Stimulated activated CD8-positive, alpha-beta memory T cell treated with anti-CD3 and anti-CD28 coated beads, Interleukin-12 subunit alpha, Interleukin-12 subunit beta, amount 100 ng/mL, for 1 hour (primary cell): ENCODE measurements around the gene SCAMP3.
"Not testable (repeated sequence)": the region's sequence is repeated elsewhere in the genome, so short reads cannot be mapped to it uniquely, and the experiment has no call there.

Experiments
- DNase-seq: peaks from one replicate; pipeline ENCODE4 v3.0.0-alpha.2; 2020; ENCODE audit warnings: low read depth

SCAMP3 gene

DNA sequence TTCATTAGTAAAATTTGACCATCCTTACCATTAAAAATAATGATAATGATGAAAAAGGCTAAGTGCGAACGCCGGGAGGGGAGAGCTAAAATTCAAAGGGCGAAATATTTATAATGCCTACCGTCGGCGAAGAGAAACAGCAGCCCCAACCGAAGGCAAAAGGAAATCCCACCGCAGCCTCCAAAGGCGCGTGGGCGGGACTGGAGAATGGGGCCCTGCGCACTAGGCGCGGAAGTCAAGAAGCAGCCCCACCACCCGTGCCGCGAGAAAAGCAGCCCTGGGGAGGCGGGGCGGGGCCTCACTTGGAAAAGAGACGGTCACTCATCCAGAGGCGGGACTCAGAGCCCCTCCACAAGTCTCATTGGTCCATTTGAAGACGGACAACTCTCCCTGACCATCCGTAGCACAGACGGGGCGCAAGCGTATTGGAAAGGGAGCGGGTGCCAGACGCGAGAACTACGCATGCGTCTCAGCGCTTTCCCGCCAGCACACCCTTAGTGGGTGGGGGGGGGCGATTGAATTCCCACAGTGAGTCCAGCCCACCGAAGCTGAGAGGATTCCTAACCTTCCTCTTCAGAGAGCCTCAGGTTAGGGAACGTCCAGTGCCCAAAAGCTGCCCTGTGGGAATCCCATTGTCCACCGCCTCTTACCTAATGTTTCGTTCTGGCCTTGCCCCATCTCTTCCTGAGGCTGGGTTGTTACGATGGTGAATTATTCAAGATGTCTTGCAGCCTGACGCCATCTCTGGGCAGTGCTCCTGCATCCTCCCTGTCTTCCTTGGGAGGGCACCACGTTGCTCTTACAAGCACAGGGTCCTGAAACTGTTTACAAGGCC is 34.7 kb downstream of the SCAMP3 start:
- peak; percentile 96 for DNase-seq

- no peak for DNase-seq
Measured at GRCh38 chr1:155226910-155227260, 35.3 kb downstream of the SCAMP3 start.

DNA sequence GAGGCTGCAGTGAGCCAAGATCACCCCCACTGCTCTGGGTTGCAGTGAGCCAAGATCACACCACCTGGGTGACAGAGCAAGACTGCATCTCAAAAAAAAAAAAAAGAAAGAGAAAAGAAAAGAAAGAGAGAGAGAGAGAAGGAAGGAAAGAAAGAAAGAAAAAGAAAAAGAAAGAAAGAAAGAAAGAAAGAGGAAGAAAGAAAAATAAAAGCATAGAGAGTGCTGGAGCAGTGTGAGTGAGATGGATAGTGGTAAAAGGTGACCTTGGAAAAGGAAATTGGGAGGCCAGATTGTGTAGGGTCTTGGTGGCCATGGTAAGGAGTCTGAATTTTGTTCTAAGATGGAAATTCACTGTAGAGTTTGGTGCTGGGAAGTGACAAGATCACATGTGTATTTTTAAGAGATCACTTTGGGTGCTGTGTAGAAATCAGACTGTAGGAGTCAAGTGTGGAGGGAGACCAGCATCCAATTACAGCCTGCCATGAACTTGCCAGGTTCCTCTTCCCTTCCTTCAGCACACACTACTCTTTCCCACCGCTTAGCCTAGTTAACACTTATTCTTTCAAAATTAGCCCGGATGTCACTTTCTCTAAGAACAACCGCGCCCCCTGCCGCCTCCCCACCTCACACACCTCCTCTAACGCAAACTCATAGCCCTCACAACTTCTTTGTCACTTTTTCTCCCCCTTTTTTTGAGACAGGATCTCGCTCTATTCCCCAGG is 35.8 kb downstream of the SCAMP3 start:
- peak; percentile 67 for DNase-seq

DNA sequence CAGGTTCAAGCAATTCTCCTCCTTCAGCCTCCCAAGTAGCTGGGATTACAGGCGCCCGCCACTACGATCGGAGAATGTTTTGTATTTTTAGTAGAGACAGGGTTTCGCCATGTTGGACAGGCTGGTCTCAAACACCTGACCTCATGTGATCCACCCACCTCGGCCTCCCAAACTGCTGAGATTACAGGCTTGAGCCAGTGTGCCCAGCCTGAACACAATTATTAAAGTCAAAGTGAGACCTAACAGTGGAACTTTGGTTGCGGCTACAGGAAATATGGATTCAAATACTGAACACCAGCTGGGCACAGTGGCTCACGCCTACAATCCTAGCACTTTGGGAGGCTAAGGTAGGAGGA is 36.8 kb downstream of the SCAMP3 start:
- DNase-seq, result not testable (repeated sequence)

DNA sequence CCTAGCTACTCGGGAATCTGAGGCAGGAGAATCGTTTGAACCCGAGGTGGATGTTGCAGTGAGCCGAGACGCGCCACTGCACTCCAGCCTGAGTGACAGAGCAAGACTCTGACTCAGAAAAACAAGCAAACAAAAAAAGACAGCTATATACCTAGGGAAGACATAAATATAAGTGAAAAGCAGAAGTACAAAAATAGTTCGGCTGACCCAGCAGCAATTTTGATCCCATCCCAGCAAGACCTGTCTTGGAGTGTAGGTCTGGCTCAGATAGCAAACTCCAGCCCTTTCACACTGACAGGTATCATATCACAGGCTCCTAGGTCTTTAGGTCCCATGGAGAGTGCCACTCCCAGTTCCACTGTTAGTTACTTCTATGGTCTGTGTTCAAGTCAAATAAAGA is 39.1 kb downstream of the SCAMP3 start:
- no peak for DNase-seq

DNA sequence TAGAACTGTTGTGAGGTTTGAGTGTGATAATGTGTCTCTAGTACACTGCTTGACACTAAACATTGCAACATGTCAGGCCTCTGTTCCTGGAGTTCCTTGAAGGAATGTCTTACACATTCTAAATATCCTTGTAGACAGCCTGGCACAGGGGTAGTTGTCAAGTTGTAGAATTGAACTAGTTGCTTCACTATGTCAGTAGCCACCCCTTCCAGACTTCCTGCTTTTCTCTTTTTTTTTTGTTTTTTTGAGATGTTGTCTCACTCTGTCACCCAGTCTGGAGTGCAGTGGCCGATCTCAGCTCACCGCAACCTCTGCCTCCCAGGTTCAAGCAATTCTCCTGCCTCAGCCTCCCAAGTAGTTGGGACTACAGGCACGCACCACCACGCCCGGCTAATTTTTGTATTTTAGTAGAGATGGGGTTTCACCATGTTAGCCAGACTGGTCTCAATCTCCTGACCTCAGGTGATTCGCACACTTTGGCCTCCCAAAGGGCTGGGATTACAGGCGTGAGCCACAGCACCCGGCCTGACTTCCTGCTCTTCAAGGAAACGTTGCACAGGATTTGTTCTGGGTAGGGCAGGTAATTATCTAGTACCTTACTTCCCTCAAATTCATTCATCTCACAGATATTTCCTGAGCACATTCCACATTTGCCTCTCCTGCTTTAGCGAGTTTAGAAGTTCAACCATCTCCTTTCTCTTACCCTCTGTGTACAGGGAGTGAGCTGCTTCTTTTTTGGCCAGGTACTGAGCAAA is 41.8 kb downstream of the SCAMP3 start:
- not testable (repeated sequence) for DNase-seq

DNA sequence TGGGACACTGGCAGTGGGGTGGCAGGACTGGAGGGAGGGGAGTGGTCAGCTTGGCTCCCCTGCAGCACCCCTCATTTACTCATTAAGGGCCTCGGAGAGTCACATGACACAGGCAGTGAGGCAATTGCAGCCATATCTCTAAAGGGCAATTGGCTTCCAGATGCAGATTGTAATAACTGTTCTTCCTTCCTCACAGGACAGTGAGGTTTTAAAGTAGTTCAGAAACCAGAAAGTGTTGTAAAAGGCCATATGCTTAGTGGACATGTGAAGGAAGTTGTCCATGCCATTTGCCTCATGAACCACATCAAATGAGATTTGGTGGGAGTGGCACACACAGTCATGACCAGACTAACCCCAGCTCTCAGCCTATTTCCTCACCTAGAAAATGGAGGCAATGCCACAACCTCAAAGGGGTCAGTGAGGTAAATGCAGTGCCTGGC is 42.5 kb downstream of the SCAMP3 start:
- no peak for DNase-seq

- DNase-seq, result no peak
Measured at GRCh38 chr1:155218854-155219591, 43.1 kb downstream of the SCAMP3 start.

DNA sequence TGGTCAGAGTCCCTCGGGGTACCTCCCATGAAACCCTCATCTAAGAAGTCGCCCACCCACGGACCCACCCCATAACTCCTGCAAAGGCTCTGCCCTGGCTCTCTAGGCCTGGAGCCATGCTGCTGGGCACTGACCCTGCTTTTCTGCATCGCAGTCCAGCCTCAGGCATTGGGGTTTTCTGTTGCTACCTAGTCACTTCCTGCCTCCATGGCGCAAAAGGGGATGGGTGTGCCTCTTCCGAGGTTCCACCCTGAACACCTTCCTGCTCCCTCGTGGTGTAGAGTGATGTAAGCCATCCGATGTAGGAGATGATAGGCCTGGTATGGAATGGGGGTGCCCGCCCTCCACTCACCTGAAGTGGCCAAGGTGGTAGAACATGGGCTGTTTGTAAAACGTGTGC is 47.5 kb downstream of the SCAMP3 start:
- not testable (repeated sequence) for DNase-seq

- DNase-seq, result not testable (repeated sequence)
Measured at GRCh38 chr1:155212051-155212440, 50.1 kb downstream of the SCAMP3 start.

DNA sequence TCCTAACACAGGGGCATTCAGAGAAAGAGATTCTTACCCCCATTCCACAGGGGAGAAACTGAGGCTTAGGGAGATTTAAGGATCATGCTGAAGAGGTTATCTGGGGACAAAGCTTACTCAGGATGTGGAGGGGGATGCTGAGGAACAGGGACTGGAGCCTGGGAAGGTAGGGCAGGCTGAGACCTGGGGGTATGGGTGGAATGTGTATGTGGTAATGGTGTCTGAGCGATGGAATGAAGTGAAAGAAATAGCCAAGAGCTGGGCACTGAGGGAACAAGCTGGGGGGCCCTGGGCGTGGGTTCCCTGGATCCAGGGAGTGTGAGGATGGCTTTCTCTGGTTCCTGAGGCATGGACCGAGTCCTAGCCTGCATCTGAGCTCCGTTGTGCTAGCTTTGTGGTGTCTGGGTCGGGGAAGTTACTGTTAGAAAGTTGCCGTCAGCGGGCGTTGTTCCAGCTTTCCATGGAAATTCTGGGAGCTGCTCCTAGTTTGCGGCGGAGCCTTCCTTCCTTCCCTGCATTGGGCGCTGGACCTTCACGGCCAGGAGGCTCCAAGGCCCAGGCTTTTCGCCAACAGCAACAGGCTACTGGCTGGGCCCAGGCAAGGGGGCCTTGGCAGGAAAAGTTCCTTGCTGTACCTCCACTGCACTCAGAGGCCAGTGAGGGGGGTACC is 50.6 kb downstream of the SCAMP3 start:
- not testable (repeated sequence) for DNase-seq

DNA sequence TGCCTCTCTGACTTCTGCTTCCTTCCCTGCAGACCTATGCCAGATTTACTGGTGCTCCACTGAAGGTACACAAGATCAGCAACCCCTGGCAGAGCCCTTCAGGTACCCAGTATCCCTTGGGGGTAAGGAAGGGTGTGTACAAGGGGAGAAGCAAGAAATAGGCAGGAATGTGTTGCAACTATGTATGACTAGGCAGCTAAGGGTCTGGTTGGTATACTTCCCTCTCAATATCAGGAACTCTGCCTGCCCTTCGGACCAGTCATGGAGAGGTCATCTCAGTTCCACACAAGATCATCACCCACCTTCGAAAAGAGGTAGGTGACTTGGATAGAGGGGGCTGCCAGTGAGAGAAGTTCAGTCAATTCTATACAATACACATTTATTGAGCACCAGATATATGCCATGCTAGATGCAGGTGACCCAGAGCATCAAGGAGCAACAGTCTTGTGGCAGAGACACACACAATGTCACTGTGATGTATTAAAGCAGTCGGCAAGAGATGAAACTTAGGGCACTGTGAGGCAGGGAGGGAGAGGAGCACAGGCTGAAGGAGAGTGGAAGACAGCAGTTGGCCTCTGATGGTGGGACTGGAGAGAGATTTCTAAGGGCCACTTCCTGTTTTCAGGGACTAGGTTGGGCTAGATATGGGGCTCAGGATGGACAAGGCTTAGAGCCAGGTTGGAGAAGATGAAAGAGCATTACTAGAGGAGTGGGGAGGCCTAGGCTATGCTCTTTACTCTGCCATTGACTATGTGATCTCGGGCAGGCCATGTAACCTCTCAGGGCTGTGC is 51.7 kb downstream of the SCAMP3 start:
- no peak for DNase-seq

DNA sequence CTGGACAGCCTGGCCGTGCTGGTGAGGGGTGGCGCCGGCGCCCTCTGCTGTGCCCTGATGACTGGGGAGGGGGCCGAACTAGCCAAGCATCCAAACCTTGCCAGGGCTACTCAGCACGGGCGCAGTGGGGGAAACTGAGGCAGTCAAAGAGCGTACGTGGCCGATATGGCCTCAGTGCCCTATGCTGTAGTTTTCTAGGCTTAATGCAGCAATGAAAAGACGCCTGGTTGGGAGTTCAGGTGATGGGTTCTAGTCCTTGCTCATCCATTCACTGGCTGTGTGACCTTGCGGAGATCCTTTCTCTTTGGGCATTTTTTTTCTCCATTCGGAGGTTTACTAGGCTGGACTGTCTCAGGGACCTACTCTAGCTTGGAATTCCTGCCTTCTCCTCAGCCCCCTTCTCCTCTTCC is 52.8 kb downstream of the SCAMP3 start:
- no peak for DNase-seq

- DNase-seq, result peak; percentile 78
Measured at GRCh38 chr1:155208541-155209311, 53.4 kb downstream of the SCAMP3 start, which contains the start of gene MTX1. Gene MTX1, plus strand, starts transcription at chr1:155208695. Its CDS starts 110 bp downstream, at chr1:155208805.

DNA sequence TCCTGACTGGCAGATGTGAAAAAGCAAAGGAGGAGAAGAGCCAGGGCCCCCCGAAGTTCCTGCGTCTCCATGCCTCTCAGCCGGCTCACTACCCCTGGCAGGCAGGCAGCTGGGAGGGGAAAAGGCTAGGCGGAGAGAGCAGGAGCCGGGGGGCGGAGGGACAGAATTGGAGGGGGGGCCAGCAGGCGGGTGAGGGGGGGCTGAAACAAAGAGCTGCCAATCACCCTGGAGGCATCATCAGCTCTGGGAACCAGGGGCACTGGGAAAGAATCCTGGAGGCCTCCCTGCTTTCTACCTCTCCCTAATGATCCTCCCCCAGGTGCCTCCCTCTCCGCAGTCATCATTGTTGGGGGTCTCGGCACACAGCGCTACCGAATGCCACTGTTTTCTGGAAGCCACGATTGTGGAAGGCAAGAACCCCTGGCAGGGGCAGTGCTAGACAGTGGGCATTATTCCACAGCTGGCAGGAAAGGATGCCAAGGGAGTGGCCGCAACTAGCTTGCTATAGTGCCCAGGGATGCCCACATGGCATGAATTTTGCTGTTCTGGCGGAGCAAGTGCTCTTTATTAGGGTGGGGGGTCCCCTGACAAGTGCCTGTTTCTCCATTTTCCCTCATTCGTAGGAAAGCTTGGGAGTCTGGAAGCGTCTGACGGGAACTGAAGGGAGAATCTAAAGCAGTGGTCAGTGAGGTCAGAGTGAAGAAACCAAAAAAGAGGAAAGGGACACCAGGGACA is 54.2 kb downstream of the SCAMP3 start, which contains the start of gene THBS3:
TSS of gene THBS3 (minus strand) at position 92 of the 735 bp plus-strand sequence. CDS start at position 71, 21 bp downstream.
- DNase-seq, result no peak

DNA sequence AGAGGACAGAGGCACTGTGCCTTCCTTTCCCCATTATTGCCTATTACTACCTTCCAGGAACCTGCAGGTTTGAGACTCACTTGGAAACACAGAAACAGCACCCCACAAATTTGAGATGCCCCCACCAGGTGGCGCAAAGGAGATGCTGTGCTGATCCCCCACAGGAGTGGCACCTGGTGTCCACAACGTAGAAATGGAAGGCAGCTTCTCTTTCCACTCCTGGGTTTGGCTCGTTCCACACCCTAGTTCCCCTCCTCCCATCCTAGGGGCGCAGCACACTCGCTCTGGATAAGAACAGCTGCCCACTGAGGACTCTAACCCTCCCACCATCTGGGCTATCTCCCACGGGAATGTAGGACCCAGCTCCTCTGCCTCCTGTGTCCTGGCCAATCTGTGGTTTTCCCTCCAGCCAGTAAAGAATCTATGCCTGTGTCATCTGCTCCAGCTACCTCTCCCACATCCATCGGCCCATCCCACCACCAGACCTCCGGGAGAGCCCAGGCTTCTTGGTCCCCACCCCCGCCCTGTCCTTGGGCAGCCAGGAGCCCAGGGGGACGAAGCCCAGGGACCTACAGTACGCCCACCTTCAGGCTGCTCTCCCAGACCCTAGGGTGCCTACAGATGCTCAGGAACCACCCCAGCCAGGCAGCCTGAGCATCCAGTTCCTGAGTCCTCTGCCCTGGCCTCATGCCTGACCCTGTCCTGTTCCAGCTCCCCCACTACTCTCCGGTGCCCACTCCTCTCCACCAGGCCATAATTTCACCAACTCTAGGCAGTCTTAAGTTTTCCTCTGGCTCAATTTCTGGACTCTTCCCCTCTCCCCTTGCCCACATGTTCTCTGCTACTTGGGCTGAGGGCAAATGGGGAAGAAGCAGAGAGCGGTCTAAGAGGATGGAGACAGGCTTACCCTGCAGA is 55.0 kb downstream of the SCAMP3 start:
- peak; percentile 85 for DNase-seq
